Measurements from ENCODE around the gene DNAJC1.

The DNAJC1 gene

GRCh38 chr10:21961847-21962246, 41.7 kb downstream of the DNAJC1 start:
- DNase-seq (ENCODE audit: low read depth in 1 of 2, low spot score in 1 of 2) = no peak

GRCh38 chr10:21959998-21960397, 43.5 kb downstream of the DNAJC1 start:
- no peak for DNase-seq (ENCODE audit: low read depth in 1 of 2, low spot score in 1 of 2)

GRCh38 chr10:21954690-21955089, 48.8 kb downstream of the DNAJC1 start:
- no peak for DNase-seq (ENCODE audit: low read depth in 1 of 2, low spot score in 1 of 2)

- DNase-seq (ENCODE audit: low read depth in 1 of 2, low spot score in 1 of 2) = no peak
These were observed 49.4 kb downstream of the DNAJC1 start for GRCh38 chr10:21954132-21954531.

GRCh38 chr10:21953585-21954057, 49.9 kb downstream of the DNAJC1 start:
- DNase-seq (ENCODE audit: low read depth in 1 of 2, low spot score in 1 of 2) = no peak

GRCh38 chr10:21950566-21950965, 53.0 kb downstream of the DNAJC1 start:
- DNase-seq (ENCODE audit: low read depth in 1 of 2, low spot score in 1 of 2) = no peak

GRCh38 chr10:21946946-21947345, 56.6 kb downstream of the DNAJC1 start:
- no peak for DNase-seq (ENCODE audit: low read depth in 1 of 2, low spot score in 1 of 2)

GRCh38 chr10:21944727-21945386, 58.7 kb downstream of the DNAJC1 start:
- no peak for DNase-seq (ENCODE audit: low read depth in 1 of 2, low spot score in 1 of 2)

- DNase-seq (ENCODE audit: low read depth in 1 of 2, low spot score in 1 of 2) = no peak
These were observed 59.8 kb downstream of the DNAJC1 start for GRCh38 chr10:21943633-21944265.

GRCh38 chr10:21935439-21936023, 68.0 kb downstream of the DNAJC1 start:
- no peak for DNase-seq (ENCODE audit: low read depth in 1 of 2, low spot score in 1 of 2)

GRCh38 chr10:21934307-21934706, 69.2 kb downstream of the DNAJC1 start:
- DNase-seq (ENCODE audit: low read depth in 1 of 2, low spot score in 1 of 2) = no peak

GRCh38 chr10:21929070-21929469, 74.5 kb downstream of the DNAJC1 start:
- no peak for DNase-seq (ENCODE audit: low read depth in 1 of 2, low spot score in 1 of 2)

GRCh38 chr10:21927631-21928353, 75.7 kb downstream of the DNAJC1 start:
- DNase-seq (ENCODE audit: low read depth in 1 of 2, low spot score in 1 of 2) = no peak

- no peak for DNase-seq (ENCODE audit: low read depth in 1 of 2, low spot score in 1 of 2)
These were observed 76.6 kb downstream of the DNAJC1 start for GRCh38 chr10:21926949-21927348.

GRCh38 chr10:21926358-21926925, 77.1 kb downstream of the DNAJC1 start:
- DNase-seq (ENCODE audit: low read depth in 1 of 2, low spot score in 1 of 2) = no peak

- no peak for DNase-seq (ENCODE audit: low read depth in 1 of 2, low spot score in 1 of 2)
These were observed 77.7 kb downstream of the DNAJC1 start for GRCh38 chr10:21925851-21926250.

- no peak for DNase-seq (ENCODE audit: low read depth in 1 of 2, low spot score in 1 of 2)
These were observed 79.0 kb downstream of the DNAJC1 start for GRCh38 chr10:21924511-21924910.

GRCh38 chr10:21920633-21921032, 82.9 kb downstream of the DNAJC1 start:
- no peak for DNase-seq (ENCODE audit: low read depth in 1 of 2, low spot score in 1 of 2)

GRCh38 chr10:21919906-21920305, 83.6 kb downstream of the DNAJC1 start:
- no peak for DNase-seq (ENCODE audit: low read depth in 1 of 2, low spot score in 1 of 2)

GRCh38 chr10:21919117-21919516, 84.4 kb downstream of the DNAJC1 start:
- no peak for DNase-seq (ENCODE audit: low read depth in 1 of 2, low spot score in 1 of 2)

- no peak for DNase-seq (ENCODE audit: low read depth in 1 of 2, low spot score in 1 of 2)
These were observed 90.9 kb downstream of the DNAJC1 start for GRCh38 chr10:21912625-21913024.
